ENCODE results near the gene STRADA.

Gene STRADA

DNA sequence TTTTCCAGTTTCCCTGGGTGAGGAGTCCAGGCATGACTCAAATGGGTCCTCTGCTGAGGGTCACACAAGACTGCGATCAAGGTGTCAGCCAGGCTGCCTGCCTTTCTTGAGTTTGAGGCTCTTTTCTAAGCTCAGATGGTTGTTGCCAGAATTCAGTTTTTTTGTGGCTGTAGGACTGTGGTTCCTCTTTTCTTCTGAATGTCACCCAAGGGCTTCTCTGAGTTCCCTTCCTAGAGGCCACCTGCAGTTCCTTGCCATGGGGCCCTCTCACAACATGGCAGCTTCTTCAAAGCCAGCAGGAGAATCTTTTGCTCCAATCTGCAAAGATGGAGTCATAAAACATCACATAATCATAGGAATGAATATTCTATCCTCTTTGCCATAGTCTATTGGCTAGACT is 59.2 kb downstream of the STRADA start:
- TF ChIP-seq, protein P1, sequence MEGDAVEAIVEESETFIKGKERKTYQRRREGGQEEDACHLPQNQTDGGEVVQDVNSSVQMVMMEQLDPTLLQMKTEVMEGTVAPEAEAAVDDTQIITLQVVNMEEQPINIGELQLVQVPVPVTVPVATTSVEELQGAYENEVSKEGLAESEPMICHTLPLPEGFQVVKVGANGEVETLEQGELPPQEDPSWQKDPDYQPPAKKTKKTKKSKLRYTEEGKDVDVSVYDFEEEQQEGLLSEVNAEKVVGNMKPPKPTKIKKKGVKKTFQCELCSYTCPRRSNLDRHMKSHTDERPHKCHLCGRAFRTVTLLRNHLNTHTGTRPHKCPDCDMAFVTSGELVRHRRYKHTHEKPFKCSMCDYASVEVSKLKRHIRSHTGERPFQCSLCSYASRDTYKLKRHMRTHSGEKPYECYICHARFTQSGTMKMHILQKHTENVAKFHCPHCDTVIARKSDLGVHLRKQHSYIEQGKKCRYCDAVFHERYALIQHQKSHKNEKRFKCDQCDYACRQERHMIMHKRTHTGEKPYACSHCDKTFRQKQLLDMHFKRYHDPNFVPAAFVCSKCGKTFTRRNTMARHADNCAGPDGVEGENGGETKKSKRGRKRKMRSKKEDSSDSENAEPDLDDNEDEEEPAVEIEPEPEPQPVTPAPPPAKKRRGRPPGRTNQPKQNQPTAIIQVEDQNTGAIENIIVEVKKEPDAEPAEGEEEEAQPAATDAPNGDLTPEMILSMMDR (IDR thresholded peaks at IDR 0.05; ENCODE audit: borderline replicate concordance, control extremely low read depth, extremely low read depth, insufficient read depth, missing control alignments): no peak
- DNase-seq (ENCODE audit: low spot score): no peak
- in situ Hi-C loops (cut with MboI; ENCODE audit: low sequenced_read_pairs, unreplicated experiment): no loop called here

DNA sequence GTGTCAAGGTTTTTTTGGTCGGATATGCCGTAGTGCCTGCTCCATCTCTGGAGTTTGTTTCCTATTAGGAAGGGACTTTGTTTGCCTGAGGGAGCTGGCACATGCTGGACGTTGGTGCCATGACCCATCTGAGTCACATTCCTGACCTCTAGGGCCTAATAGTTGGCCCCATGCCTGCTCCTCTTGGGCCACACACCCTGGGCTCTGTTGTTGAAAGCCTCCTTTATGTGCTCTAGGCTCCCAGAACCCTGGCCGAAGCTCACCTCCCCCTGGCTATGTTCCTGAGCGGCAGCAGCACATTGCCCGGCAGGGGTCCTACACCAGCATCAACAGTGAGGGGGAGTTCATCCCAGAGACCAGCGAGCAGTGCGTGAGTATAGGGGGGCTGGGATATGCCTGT is 60.1 kb downstream of the STRADA start:
- in situ Hi-C loops (cut with MboI; ENCODE audit: low sequenced_read_pairs, unreplicated experiment): no loop called here
- no peak for DNase-seq (ENCODE audit: low spot score)
- TF ChIP-seq, protein P1 (IDR thresholded peaks at IDR 0.05; ENCODE audit: borderline replicate concordance, control extremely low read depth, extremely low read depth, insufficient read depth, missing control alignments): no peak

DNA sequence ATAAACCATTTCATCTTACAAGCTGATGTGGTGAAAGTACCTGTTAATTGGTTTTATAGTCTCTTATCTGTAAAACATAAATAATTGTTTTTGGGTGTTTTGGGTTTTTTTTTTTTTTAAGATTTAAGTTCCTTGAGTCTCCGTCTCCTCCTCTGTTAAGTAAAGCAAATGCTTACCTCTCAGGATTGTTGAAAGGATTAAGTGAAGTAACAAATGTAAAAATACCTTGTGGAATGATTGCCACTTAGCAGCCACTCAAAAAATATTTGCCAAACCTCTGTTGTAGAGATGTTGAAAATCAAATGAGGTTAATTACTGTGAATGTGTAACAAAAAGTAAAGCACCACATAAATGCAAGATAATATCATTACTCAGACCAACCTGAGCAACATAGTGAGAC is 60.9 kb downstream of the STRADA start:
- DNase-seq (ENCODE audit: low spot score): no peak
- in situ Hi-C loops (cut with MboI; ENCODE audit: low sequenced_read_pairs, unreplicated experiment): no loop called here
- TF ChIP-seq, protein P1 (IDR thresholded peaks at IDR 0.05; ENCODE audit: borderline replicate concordance, control extremely low read depth, extremely low read depth, insufficient read depth, missing control alignments): no peak

DNA sequence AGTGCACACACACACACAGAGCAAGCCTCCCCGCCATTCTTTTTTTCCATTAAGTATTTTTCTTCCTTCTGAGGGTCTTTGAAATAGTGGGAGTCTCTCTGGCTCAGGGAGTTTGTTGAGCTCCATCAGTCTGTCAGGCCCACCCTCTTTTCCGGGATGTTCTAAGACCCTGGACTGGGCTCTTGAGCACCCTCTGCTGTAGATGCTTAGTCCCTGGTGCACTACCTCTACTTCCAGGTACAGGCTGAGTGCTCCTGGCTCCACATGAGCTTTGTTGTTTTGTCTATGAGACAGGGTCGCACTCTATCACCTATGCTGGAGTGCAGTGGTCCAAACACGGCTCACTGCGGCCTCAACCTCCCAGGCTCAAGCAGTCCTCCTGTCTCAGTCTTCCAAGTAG is 62.4 kb downstream of the STRADA start:
- no peak for DNase-seq (ENCODE audit: low spot score)
- in situ Hi-C loops (cut with MboI; ENCODE audit: low sequenced_read_pairs, unreplicated experiment): no loop called here
- TF ChIP-seq, protein P1 (IDR thresholded peaks at IDR 0.05; ENCODE audit: borderline replicate concordance, control extremely low read depth, extremely low read depth, insufficient read depth, missing control alignments): no peak

DNA sequence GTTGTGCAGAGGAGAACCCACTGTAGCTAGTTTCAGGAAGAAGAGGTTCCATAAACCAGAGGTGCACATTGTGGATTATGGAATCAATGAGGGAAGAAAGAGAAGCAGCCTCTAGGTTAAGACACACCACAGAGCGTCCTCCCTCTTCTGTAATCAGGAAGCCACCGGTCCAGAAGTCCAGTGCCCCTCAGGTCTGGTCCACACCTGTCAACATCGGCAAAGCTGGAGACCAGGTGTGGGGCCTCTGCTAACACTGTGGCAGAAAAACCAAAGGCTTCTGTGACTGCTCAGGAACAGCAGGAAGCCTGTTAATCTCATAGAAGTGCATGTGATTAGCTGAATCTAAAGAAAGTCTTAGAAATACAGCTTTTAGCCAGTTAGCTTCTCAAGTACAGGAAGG is 65.0 kb downstream of the STRADA start:
- in situ Hi-C loops (cut with MboI; ENCODE audit: low sequenced_read_pairs, unreplicated experiment): no loop called here
- TF ChIP-seq, protein P1 (IDR thresholded peaks at IDR 0.05; ENCODE audit: borderline replicate concordance, control extremely low read depth, extremely low read depth, insufficient read depth, missing control alignments): no peak
- no peak for DNase-seq (ENCODE audit: low spot score)

DNA sequence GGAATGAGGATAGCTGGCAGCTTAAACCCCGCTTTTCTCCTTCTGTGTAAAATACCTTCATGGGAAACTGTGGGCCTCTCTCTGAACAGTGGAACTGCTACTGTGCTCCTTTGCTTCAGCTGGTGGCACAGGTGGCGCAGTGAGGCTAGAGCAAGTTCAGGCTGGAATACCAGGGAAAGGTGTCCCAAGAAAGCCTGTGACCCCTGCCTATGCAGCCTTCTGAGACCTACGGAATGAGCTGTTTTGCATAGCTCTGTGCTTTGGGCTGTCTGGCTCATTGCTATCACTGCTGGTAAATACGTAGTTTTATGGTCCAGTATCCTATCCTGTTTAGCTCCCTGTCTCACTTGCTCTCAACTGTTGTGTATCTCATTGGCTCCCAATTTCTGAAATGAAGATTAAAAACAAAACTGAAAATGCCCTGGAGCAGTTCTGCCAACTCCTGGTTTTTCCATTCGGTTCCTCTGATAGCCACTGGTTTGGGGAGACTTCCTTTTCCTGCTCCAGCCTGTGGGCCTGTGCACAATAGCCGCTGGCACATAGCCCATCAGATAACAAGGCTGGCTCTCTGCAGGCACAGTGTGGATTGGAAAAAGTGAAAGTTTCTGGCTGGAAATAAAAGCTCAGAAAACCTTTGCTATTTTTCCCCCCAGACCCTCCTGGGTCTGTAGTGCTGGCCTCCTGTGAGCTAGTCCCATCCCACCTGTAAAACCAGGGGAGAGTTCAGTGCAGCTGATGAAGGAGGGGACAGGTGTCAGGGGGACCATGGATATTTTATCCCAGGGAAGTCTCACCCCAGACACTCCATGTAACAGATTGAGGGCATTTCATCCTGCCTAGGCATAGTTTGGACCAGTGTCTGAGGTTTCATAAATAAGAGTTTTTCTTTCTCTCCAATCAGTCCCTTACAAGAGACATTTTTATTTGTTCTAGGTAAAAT is 65.7 kb downstream of the STRADA start:
- TF ChIP-seq, protein P1 (IDR thresholded peaks at IDR 0.05; ENCODE audit: borderline replicate concordance, control extremely low read depth, extremely low read depth, insufficient read depth, missing control alignments): no peak
- in situ Hi-C loops (cut with MboI; ENCODE audit: low sequenced_read_pairs, unreplicated experiment): no loop called here
- DNase-seq (ENCODE audit: low spot score): no peak

Data from GM13976 (cell line).